ENCODE measurements around the gene SNTG2.

The SNTG2 gene

DNA sequence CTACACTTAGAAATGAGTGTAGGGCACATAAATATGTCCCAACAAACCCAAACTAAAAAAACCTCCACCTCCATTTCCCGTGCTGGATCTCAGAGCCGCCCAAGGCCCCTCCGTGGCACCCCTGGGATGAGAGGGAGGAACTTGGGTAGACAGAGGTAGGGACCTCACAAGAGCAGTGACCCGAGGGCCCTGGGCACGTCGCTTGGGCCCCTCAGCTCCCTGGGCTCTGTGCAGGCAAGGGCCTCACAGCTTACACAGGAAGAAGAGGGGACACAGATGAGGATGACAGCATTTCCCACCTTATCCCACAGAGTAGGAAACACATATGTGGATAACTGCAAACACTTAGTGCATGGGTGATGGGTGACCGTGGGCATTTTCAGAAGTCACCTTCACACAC is 368.7 kb downstream of the SNTG2 start:
- DNase-seq (ENCODE audit: low read depth) = no peak

DNA sequence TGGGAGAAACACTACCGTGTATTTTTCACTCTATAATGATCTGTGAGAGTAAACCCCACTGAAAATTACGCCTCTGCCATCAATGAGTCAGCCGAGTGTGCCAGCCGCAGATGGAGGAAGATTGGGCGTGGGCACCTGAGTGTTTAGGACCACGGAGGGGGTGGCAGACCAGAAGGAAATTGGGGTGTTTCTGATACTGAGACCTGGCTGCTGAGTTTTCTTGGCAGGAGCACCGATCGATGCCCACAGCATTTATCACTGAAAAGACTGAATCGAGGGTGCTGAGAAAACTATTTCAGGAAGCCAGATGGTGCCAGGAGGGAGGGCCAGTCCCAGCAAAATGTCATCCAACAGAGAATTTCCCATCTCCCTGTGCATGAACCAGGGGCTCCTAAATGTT is 370.7 kb downstream of the SNTG2 start:
- DNase-seq (ENCODE audit: low read depth) = no peak

DNA sequence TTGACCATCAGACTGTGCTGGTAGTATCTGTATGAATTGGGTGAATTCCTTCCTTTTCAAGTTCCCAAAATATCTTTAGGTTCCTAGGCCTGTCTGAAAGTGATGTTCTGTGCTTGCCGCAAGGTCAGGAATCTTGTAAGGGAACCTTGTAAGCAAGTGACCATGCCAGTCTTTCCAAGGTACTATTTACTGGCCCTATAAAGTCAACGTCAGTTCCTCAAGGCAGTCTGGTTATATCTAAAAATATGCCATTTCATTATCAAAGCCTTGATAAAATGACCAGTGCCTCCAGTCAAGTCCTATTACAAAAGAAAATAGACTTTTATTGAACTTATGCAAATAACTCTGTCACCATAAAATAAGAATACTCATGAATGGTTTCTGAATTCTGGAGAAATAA is 374.2 kb downstream of the SNTG2 start:
- DNase-seq (ENCODE audit: low read depth) = no peak

DNA sequence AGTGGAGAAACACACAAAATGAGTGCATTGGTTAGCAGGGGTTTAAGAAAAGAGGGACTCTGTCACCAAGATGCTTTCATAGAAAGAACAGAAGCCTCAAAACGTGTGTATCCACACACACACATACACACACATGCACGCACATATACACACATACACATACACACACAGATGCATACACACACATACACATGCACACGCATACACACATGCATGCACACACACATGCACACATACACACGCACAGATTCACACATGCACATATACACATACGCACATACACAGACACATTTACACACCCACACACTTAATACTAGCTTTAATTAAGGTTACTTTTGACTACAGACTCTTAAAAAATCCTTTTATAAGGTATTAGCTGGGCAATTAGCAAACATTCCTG is 378.0 kb downstream of the SNTG2 start:
- no peak for DNase-seq (ENCODE audit: low read depth)

DNA sequence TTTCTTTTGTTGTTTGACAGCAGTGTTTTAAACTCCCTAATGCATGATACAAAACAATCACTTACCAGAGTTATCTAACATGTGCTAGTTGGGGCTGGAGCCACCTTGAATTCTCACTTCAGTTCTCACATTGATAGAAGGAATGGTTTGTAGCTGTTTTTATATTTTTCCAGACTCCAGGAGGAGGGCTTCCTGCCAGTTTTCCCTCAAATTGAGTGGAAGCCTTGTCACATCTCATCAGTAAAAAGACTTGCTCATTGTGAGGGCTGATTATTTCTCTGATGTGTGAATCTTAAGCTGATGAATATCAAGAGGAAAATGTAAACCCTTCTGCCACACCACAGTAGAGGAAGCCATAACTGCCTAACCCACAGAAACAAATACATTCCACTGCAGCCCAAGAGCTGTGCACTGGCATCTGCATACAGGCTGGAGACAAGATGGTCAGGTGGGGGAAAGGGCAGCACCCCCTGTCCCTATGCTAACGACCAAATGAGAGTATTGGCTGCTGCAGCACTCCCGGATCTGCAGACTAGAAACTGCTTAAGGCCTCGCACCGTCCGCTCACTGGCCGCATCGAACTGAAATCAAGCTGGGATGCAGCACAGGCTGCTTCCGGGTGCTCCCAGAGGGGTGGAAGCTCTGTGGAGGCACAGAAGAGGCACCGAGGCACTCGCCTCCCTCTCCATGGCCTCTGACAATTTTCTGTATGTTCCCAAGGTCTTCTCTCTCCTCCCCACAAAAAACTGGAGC is 388.9 kb downstream of the SNTG2 start:
- DNase-seq (ENCODE audit: low read depth) = no peak

DNA sequence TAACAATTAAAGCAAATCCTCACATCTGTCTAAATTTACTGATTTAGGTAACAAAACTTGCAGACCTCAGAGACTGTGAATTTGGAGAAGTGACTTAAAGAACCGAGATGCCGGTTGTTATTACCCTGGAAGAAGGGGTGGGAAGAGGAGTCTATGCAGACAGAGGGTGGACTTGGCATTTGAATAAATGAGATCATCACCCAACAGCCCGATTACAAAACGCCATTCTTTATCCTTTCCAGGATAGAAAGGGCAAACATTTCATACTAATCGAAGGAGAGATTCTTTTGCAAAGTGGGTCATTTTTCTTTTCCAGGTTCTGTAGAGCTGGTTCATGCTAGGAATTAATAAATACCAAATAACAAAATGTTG is 389.5 kb downstream of the SNTG2 start:
- DNase-seq (ENCODE audit: low read depth) = no peak

DNA sequence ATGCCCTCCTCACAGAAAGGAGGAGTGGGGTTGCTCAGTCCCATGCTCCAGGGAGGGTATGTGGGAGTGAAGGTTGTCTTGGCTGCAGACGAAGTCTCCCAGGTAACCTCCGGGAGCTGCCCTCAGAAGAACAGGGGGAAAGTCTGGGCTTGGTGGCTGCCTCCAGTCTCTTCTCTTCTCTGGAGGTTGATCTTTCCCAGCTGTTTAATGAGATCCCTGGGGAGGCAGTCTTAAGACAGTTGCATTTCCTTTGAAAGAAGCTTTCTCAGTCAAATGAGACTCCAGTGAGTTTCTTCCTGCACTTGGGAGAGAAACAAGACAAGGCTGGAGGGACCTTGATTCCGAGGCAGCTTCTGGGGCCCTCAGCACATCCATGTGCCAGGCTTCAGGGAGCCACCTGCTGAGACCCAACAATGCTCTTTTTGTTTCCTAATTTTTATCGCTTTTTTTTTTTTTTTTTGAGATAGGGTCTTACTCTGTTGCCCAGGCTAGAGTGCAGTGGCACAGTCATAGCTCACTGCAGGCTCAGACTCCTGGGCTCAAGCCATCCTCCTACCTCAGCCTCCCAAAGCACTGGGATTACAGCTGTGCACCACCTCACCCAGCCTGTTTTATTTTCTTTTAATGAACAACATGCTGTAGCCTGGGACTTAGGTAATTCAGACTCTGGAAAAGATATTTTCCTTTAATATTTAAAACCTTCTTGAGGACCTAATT is 390.9 kb downstream of the SNTG2 start:
- DNase-seq (ENCODE audit: low read depth) = no peak

DNA sequence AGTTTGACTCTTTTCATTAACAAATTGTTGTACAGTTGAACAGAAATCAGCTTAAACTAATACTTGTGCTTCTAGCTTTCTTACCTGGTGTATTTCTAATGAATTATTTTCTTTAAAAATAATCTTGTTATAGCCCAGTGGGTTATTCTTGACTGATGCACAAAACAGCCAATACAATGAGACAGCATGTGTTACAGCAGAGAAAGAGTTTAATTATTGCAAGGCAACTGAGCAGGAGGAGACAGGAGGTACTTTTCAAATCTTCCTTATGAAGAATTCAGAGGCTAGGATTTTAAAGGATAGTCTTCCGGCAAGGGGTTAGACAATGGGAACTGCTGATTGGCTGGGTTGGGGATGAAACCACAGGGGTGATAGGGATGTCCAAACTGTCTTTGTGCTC is 398.1 kb downstream of the SNTG2 start:
- no peak for DNase-seq (ENCODE audit: low read depth)

DNA sequence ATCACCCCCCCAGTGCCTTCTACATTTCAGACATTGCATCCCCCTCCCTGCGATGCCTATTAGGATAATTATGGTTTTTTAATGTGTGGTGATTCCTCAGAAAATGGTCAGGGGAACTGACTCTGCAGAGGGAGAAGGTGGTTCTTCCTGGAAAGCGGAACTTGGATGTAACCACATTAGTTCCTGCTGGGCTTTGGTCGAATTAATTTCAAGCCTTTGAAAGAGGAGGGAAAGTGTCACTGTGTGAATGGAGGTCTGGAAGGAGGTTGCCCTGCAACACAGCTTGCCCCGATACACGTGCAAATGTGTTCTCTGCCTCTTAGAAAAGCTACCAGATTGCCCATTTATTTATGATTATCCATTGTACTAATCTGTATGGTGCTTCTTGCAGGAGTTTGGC is 399.5 kb downstream of the SNTG2 start:
- no peak for DNase-seq (ENCODE audit: low read depth)

DNA sequence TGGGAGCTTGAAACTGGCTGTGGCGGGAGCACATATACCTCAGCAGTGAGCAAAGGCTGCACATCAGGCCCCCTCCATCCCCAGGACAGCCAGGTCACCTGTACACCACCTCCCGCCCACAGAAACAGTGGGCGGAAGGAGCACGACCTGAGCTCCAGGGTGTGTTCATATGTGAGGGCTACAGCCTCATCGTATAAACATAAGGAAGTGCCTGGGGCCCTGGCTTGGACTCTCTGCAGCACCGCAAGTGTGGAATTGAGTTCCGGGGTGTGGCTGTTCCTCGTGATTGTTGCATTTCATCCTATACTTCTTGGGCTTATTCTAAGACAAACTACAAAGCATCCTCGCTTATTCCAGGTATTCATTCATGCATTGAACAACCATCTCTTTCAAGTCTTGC is 402.5 kb downstream of the SNTG2 start:
- no peak for DNase-seq (ENCODE audit: low read depth)

DNA sequence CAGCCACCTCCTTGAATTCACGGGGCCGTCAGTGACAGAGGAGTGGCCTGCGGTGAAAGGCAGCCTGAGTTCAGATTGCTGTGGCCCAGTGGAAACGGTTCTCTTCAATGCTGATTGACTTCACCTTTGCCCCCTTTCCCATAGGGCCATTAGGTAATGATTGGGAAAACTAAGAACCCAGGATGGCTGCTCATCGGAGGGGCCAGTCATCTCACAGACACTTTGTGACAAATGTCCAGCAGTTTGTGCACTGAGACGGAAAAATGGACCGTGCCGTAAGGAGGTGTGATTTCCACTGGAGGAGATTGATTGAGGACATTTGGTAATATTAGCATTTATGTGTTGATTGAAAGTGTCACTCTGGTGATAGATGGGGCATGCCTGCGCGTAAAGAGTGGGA is 402.9 kb downstream of the SNTG2 start:
- DNase-seq (ENCODE audit: low read depth) = no peak

DNA sequence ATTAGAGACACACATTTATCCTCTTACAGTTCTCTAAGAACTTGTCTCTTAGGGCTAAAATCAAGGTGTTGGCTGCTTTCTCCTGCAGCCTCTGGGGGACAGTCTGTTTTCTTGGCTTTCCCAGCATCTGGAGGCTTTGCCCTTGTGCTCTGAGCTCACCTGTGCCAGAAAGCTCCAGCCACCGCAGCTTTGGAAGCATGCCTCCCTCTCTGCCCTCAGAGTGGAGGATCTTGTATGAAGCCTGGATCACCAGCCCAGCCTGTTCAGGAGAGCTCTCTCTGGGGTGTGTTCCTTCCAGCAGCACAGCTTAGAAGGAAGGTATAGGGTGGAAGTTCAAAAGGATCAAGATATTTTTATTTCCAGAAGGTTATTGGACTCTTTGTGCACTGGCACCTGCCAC is 409.5 kb downstream of the SNTG2 start:
- DNase-seq (ENCODE audit: low read depth) = no peak

DNA sequence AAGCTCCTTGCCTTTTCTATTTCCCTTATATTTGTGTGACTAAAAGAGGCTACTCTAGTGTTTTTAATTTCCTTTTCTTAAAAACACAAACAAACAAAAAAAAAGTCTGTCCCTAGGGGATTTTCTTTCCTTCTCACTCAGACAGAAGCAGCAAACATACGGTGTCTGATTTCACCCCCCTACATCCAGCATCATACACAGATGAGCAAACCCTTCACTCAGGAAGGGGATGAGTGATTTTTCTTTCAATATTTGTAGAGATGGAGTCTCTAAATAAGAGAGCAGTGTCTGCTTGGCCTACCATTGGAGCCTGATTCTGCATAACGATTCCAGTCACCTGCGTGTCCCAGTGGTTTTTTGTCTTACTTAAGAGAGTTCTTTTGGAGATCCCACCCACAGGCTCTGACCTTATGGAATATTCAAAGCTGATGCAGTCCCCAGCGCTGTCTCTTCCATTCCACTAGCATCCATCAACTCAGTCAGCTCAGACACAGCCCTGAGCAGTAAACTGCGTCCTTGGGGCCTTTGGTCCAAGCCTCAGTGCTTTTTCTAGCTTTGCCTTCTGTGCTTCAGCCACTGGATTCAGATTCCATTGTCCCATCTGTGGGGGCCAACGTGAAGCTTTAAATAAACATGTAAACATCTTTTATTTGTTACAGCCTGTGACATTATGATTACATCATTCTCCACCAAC is 410.1 kb downstream of the SNTG2 start:
- no peak for DNase-seq (ENCODE audit: low read depth)

DNA sequence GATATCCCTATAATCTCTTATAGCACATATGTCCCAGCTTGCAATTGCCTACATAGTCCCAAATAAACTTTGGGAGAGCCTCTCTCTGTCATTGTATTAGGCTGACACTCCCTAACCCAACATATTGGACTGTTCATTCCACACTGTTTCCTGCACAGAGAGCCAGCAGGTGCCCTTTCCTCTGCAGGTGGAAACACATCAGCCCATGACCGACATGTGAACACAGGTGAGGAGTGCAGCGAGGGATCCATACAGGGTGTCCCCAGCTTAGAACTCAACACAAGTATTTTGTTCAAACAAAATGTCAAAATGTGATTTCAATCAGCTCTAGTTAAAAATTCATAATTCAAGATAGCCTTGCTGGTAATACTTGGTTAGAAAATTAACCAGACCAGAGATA is 412.7 kb downstream of the SNTG2 start:
- DNase-seq (ENCODE audit: low read depth) = no peak

DNA sequence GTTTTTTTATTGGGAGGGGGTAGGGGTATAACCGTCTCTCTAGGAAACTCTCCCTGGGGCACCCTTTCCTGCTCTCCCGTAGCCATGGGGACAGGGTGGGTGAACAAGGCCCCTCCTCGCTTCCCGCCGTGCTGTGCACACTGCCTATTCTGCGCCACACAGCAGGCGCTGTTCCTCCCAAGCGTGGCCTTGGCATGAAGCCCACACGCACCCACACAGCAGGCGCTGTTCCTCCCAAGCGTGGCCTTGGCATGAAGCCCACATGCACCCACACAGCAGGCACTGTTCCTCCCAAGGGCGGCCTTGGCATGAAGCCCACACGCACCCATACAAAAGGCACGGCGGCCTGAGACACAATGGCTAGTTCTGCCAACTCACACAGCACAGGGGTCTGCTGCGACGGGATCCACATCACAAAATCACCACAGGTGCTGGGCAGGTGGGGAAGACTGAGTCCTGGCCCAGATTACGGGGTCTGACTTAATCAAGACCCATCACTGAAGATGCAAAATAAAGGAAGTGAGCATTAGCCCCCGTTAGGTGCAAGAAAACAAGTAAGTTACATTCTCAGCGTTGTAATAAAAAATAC is 416.0 kb downstream of the SNTG2 start:
- DNase-seq (ENCODE audit: low read depth) = no peak

DNA sequence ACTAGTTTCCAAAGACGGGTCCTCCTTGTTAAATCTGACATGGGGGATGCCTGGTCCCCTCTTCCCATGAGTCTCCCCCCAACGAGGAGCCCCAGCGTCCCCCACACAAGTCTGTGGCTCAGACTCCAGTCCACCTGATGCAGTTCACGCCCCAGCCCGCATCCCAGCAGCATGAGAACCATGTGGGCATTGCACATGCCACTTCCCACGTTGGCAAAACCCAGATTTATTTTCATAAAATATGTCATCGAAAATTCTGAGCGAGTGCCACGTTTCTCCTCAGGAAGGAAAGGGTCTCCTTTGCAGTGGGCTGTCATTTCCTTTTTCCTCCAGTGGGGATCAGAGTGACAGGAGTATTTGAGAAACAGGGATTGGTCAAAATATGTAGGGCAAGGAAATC is 417.0 kb downstream of the SNTG2 start:
- no peak for DNase-seq (ENCODE audit: low read depth)

DNA sequence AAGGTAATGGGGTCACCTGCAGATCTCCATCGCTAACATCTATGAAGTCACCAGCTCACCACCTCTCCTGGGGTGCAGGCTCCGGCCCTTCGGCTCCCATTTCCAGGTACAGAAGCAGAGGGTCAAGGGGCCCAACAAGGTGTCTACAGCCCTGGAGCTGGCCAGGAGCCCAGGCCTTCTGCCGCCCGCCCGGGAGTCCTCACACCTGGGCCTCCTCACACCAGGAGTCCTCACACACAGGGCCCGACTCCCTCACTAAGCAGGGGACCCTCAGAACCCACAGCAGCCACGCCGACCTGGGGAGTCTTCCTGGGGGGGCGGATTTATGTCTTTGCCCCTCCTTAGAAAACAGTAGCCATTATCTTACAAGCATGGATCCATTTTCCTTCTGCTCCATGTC is 419.3 kb downstream of the SNTG2 start:
- DNase-seq (ENCODE audit: low read depth) = no peak

DNA sequence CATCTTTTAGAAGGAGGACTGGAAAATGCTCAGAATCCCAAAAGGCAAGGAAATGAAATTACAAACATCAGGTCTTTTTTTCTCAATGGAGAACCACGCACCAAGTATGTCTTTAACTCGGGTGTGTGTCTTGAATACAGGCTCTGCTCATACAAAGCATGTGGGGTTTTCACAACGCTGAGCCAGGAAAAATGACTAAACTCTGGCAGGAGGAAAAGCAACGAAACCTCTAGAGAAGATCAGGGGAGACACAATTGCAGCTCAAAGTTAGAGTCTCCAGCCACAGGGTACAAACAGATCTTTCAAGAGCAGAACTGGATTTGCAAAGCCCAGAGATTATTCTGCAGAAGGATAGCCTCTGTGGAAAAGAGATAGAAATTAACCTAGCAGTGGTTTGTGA is 419.8 kb downstream of the SNTG2 start:
- DNase-seq (ENCODE audit: low read depth) = no peak

DNA sequence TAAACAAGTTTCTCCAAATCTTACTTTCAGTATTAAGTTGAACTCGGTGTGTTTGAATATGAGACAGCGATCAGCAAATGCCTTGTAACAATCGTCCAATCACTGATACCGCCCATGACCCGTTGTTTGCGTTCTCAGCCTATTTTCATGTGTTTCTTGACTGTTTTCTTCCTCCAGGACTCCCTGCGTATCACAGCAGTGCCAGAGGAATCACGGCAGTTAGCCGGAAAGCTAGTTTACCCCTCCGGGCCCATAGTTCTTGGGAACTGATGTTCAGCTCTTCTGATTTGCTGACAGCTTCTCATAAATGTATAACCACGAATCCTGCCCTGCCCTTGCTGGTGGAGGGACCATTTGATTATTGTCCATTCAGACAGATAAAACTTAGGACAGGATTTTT is 420.4 kb downstream of the SNTG2 start:
- no peak for DNase-seq (ENCODE audit: low read depth)

DNA sequence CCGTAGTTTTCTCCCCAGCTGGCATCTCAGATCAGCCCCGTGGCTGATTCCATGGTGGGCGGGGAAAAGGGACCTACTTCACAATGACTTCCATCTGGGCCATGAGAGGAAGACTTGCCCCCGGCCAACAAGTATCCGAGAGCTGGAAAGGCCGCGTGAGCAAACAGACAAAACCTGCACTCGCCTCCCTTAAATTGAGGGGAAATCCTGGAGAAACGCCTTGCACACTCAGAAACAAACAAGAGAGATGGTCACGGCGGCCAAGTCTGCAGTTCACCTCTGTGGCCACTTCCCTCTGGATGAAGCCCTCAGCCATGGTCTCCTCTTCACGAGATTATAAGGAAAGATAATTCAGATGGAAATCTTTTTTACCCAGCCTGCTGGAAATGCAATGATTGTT is 423.2 kb downstream of the SNTG2 start:
- no peak for DNase-seq (ENCODE audit: low read depth)

DNA sequence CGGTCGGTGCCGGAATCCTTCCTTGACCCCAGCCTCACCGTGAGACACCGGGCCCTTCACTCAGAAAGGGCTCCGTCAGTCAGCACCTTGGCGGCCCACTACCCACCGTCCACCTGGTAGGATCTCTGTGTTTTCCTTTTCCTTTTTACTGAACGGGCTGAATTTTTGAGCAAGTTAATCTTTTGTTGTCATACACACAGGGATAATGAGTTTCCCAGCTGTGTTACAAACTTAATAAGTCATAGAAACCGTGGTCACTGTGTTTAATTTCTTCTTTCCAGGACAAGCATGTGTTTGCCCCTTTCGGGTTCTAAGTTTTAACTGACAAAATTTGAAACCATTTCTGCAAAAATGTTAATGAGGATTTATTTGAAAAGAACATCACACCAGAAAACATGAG is 423.6 kb downstream of the SNTG2 start:
- DNase-seq (ENCODE audit: low read depth) = no peak

DNA sequence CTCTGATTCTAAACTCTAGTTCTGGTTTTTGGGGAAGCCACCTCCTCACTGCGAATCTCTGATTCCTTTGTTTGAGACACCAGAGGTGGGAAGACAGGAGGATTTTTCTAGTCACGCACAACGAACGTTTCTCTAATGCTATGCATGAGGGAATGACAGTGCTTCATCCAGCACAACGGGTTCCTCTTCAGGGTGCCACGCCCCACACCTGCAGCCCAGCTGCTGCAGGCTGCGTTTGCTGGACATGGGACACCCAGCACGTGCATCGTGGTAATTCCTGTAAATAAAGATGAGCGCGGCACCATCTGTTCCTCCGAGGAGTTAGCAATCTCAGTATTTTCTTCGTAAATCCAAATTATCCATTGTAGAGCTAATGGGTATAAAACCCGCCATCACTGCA is 425.1 kb downstream of the SNTG2 start:
- DNase-seq (ENCODE audit: low read depth) = no peak

DNA sequence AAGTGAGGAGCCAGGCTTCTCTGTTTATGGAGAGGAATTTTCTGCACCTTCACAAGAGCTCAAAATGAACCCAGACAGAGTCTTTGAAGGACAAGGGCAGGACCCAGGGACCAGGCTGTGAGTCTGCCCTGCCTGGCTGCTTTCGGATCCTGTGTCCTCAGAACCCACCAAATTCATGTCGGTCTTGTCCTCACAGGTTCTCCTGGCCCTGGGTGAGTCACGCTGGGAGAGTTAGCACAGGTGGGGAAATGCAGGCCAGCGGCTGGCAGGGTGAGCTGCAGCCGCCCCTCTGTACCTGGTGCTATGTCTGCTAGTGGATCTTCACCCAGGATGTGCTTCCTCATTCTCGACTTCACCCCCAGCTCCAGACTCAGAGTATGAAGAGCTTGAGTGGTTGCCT is 426.8 kb downstream of the SNTG2 start:
- no peak for DNase-seq (ENCODE audit: low read depth)

Data from stimulated activated CD8-positive, alpha-beta memory T cell treated with anti-CD3 and anti-CD28 coated beads, Interleukin-12 subunit alpha, Interleukin-12 subunit beta, amount 100 ng/mL, for 4 hours (primary cell).